MV-4-11 (cell line): Measurements from ENCODE around the gene MYL3.

Experiments used
- DNase-seq: peaks from one replicate; lab custom pipeline; 2025; lab: John Stamatoyannopoulos, UW

The MYL3 gene

GRCh38 chr3:46849686-46850467 is 13.4 kb downstream of the MYL3 start:
- no peak for DNase-seq

DNA sequence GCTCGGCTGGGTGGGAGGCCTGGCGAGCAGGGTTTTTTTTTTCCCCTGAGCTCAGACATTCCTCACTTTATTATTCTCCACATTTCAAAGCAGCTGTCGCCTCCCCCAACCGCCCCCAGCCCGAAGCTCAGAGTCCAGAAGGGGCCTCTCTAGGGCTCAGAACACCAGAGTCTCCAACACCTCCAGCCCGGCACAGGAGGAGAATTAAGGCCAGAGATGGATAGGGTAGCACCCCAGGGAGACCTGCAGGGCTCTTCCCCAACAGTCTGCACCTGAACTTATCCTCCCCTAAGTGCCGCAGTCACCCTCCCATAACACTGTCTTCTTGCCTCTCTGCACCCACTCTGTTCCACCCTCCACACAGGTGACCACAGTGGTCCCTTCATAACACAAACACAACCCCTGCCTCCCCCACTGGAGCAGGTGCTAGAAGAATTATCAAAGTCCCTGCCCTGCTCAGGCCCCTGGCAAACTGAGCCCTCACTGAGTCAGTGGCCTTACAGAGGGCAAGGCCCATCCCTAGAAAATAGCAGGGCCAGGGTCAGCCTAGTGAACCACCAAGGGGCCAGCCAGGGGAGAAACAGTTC is 14.1 kb downstream of the MYL3 start:
- no peak for DNase-seq

DNA sequence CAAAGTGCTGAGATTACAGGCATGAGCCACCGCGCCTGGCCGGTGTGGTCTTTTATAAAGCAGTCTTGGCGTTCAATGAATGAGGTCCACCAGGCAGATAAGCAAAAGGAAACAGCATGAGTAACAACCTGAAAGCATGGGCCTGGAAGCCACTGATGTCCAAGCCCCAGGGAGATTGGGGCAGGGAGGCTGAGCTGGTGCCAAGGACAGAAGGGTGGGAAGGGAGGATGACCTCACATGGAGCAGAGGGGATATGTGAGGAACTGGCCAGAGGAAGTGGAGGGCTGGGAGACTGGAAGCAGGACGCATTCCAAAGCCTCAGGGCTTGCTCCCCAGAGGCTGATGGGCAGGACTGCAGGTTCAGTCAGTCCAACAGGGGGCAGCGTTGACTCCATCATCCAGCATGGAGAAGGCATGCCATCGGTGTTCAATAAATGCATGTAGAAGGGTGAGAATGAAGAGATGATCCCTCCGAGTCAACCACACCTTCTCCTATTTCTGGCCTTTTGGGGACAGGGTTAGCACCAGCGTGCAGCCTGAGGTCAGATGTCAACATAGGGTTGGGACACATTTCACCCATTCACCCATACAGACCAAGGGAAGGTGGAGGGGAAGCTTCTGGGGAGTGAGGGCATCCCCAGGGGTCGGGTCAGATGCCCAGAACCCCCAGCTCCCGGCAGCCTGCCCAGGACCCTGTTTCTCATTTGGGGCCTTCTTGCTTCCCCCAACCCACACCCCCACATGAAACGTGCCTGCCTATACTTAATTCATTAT is 14.8 kb downstream of the MYL3 start:
- peak; percentile 12 for DNase-seq

- no peak for DNase-seq
Observed at GRCh38 chr3:46847744-46848143, 15.5 kb downstream of the MYL3 start.

DNA sequence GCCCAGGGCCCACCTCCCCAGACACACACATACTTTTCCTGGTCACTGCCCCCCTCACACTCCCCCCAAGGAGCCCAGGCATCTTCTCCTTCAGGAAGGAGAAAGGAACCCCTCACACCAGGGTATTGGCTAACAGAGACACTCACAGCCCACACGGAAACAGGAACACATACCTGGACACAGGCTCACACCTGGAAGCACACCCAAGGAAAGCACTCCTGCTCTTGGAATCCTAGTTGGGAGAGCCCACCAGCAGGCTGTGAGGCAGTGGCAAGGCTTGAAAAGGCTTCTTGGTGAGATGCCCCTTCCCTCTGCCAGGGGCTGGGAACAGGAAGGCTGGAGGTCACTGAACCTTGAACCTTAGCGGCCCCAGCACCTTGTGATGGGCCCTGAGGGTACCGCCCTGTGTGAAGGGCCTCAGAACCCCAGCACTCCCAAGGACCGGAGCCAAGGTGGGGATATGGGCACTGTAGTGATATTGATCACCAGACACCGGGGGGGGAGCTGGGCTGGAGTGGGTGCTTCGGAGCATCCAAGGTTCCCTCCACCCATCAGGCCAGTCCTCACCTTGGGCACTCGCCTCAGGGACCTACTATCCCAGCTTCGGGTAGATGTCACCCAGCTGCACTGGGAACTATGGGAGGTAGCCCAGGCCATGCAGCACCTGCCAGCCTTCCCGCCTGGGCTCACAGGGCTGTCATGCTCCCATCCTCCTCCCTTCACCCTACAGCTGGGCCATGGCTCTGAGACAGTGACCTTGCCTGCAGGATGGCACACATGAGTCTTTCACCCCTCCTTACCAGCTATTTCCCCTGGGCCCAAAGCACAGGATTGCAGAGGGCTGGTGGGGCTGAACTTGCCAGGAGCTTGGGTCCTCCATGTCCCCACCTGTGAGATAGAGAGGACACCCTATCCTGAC is 16.4 kb downstream of the MYL3 start:
- DNase-seq, result no peak

DNA sequence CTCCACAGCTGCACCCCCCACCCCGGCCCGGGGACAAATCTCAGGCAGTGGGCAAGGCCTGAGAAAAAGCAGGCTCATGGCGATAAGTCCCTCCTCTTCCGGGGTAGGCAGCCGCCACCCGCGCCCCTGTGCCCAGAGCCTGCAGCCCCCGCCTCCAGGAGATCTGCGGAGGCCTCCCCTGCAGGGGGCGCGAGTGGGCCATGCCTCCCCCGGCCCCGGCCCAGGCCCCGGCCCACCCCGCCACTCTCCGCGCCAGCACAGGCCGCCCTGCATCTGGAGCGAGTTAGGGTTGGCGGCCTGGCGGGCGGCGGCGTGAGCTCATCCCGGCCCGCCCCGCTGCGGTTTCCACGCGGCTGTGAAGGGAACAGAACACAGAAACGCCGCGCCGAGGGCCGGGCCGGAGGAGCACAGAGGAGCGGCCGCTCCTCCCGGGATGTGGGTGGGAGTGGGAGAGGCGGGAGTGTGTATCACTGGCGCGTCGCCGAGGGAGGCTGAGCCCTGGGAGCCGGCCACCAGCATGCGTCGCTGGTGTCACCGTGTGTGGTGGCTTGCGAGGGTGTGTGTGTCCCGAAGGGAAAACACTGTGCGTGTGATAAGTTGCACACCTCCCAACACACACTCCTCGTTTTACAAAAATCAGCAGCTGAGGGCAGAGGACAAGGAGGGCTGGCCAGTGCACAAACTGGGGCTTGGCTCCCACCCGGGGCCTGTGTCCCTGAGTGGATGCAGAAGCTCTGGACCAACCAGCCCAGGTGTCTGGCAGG is 17.2 kb downstream of the MYL3 start:
- DNase-seq, result peak; percentile 33

DNA sequence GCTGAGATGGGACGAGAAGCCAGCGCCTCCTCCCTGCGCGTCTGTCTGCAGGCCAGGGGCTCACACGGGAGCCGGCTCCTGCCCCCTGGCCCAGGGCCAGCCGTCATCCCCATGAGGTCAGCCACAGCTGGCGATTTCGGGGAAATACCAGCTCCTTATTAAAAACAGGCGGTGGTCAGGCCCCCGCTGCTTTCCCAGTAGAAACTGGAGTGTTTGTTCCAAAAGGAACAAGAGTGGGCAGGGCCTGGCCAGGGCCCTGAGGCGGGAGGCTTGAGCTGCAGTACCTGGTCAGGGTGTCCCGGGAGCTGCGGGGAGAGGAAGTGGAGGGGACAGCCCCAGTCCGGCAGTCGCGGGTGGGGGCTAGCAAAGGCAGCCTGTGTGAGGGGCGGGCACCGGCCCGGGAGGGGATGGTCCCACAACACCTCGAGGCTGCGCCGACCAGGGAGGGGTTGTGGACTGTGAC is 17.8 kb downstream of the MYL3 start:
- no peak for DNase-seq

- DNase-seq, result no peak
Observed at GRCh38 chr3:46844881-46845312, 18.3 kb downstream of the MYL3 start.

- DNase-seq, result no peak
Observed at GRCh38 chr3:46844397-46844796, 18.8 kb downstream of the MYL3 start.

DNA sequence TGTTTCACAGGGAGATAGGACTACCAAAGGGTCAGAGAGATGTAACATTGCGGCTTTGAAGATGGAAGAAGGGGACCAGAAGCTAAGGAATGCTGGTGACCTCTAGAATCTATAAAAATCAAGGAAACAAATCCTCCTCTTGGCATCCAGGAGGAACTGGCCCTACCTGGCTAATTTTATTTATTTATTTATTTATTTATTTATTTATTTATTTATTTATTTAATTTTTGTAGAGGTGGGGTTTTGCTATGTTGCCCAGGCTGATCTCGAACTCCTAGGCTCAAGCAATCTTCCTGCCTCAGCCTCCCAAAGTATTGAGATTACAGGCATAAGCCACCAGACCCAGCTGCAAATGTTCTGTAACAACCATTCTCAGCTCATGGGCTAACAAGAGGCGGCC is 19.7 kb downstream of the MYL3 start:
- DNase-seq, result no peak

DNA sequence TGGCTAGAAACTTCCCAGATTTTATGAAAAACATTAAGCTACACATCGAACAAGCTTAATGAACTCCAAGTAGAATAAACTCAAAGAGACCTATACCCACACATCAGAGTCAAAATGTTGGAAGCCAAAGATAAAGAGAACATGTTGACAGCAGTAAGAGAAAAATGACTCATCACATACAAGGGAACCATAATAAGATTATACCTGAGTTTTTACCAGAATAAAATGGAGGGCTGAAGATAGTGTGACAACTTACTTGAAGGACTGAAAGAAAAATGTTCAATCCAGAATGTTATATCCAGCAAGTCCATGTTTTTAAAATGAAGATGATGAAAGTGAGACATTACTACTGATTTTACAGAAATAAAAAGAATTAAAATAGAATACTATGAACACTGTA is 22.8 kb downstream of the MYL3 start:
- no peak for DNase-seq

DNA sequence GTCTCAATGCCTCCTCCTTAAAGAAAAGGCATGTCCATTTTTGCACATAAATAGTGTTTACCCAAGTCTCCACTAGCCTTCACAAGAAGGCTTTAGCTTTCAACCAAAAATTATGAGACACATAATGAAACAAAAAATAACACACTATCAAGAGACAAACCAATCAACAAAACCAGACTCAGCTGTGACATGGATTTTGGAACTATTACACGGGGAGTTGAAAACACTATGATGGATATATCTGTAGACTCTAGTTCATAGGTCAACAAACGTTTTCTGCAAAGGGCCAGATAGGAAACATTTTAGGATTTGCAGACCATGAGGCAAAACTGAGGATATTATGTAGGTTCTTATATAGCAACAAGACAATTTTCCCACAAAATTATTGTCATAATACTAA is 24.9 kb downstream of the MYL3 start:
- DNase-seq, result no peak

DNA sequence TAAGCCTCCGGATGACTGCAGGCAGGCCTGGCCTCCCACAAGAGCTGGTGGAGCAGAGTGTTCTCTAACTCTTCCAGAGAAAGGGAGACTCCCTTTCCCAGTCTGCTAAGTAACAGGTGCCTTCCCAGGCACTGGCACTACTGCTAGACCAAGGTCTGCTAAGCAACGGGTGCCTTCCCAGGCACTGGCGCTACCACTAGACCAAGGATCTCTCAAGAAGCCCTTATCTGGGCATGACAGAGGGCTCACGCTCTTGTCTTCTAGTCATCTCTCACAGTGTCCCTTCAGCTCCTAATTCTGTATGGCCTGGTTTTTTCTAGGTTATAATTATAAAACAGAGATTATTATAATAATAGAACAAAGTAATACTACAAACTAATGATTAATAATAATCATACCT is 27.8 kb downstream of the MYL3 start:
- no peak for DNase-seq

- DNase-seq, result no peak
Observed at GRCh38 chr3:46835054-46835453, 28.2 kb downstream of the MYL3 start.

DNA sequence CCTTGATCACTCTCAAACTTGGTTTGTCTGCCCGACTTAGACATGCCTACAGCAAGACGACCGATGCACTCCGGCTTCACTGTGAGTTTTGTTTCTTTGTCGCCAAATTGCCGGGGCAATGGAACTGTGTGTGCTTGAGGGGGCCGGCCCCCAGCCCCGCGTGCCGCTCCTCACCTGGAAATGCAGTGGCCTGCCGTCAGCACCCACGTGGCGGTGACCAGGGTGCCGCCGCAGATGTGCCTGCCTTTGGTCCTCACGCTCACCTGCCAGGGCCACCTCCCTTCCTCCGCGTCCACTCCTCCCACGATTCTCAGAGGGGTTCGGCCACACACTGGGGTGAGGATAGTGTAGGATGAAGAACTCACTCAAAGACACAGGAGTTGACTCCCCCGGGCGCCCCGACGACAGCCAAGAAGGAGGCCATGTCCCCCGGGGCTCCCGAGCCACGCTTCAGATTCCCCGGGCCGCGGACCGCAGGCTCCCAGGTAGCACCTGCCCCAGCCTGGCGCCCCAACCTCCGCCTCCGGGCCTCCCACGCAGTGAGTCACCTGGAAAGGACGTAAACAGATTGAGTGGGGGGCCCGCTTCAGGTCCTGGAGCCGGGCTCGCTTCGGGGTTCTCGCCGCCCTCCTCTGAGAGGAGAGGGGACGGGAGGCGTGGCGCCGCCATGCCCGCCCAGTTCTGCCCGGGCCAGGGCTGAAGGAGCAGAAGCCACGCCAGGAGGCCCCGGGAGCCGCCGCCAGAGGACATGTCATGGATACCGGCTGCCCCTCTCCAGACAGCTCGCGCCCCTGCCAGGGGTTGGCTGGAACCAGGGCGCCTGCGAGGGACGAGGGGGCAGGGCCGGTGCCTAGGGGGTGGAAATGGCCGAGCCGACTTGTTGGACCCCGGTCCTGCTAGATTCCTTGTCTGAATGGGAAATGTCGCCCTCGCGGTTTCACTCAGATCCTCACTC is 29.6 kb downstream of the MYL3 start:
- no peak for DNase-seq

DNA sequence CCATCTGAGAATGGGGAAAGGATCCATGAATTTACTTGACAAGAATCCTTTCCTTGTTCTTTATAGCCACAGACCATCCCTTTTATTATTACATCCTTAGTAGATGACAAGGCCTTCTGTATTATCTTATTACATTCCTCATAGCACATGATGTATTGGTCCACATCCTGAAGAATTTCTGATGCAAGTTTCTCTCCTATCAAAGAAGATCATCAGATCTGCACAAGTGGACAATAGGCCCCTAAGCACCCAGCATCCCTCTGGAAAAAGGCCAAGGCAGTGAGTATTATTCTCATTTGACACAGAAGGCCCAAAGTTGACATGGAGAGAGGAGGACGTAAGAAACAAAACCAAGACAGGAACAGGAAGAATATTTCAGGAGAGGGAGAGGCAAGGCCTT is 31.4 kb downstream of the MYL3 start:
- no peak for DNase-seq

DNA sequence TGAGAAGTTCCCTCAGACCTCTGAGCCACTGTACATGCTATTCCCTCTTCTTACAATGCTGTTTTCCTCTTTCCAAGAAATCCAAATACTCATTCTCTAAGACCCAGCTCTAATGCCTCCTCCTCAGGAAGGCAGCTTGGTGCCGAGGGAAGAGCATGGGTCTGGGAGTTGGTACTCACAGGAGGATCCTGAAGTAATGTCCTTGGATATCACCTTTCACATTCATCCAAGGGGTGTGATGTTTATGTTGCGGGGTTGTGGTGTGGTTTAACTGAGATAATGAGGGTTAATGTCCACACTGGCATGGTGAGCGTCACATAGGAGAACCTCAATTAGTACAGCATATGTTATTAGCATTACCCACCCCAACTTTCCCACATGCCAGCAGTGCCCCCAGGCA is 31.9 kb downstream of the MYL3 start:
- DNase-seq, result no peak

DNA sequence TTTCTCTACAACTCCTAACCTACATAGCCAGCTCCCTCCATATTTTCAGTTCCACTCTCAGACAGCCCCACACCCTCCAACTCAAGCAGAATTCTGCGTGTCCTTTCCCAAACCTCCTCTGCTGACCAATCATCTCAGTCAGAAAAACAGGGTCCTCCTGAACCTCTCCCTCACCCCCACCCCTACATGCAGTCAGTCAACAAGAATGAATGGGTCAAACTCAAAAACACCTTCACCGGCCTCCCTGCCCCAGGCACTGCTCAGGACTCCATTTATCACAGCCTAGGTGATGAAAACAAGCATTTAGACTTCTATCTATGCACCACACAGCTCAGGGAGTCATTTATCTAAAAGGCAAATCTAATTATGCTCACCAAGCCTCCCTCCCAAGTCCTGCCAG is 32.4 kb downstream of the MYL3 start:
- no peak for DNase-seq

DNA sequence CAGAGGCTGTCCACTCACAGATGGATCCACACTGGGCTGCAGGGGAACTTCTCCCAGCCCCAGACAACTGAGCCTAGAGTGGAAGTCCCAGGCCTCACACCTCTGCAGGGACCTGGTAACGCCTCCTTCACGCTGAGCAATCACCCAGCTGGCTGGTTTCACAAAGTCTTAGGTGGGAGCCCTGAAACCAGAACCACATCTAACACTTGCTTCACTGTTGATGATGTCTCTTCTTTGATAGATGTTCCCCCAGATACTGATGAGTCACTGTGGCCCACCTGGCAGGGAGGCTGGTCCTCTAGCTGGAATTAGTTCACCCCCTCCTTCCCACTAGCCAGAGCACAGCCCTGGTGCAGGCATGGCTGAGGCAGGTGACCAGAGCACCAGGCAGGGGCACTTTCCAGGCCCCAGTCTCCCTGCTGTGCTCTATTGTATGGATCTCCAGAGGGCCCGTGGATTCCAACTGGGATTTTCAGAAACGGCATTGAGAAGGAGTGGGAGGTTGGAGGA is 33.5 kb downstream of the MYL3 start:
- DNase-seq, result no peak

DNA sequence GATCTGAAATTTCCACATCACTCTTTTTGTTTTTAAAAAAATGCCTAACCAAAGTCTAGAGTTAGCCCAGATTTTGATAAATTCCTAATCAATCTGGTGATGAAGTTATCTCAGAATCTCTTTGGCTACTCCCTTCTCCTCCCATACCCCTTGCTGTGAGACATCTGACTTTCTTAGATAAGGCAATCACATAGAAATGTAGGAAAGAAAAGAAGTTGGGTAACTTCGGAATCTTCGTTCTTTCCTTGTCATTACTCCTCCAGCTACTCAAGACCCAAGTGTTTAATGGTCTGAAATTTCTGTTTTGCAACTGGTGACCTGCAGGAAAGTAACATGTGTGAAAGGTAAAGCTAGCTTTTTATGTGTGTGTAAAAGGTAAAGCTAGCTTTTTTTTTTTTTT is 37.8 kb downstream of the MYL3 start:
- no peak for DNase-seq
